HG02571 (cell line): Measurements from ENCODE around the gene PTPN14.
A peak's percentile ranks its signal among the peaks of the same experiment; 100 is the strongest.
"Not testable (repeated sequence)": the region's sequence is repeated elsewhere in the genome, so short reads cannot be mapped to it uniquely, and the experiment has no call there.

ENCODE experiments used
- ATAC-seq: cut with Tn5 transposase; IDR thresholded peaks from one replicate; pipeline ENCODE4 v1.9.1; 2021; ENCODE audit warnings: mild to moderate bottlenecking, moderate library complexity; ENCODE audit not compliant: unreplicated experiment

The PTPN14 gene

GRCh38 chr1:214513394-214513793 lies 38.0 kb downstream of the PTPN14 start:
- ATAC-seq, result no peak

- no peak for ATAC-seq
Measured at GRCh38 chr1:214511639-214511998, 39.8 kb downstream of the PTPN14 start.

- ATAC-seq, result no peak
Measured at GRCh38 chr1:214510914-214511638, 40.3 kb downstream of the PTPN14 start.

GRCh38 chr1:214510477-214510876 lies 40.9 kb downstream of the PTPN14 start:
- no peak for ATAC-seq

GRCh38 chr1:214509622-214510021 lies 41.8 kb downstream of the PTPN14 start:
- ATAC-seq, result not testable (repeated sequence)

- ATAC-seq, result peak; percentile 48
Measured at GRCh38 chr1:214506972-214507431, 44.4 kb downstream of the PTPN14 start.

GRCh38 chr1:214505134-214505533 lies 46.3 kb downstream of the PTPN14 start:
- ATAC-seq, result no peak

- ATAC-seq, result no peak
Measured at GRCh38 chr1:214504330-214504729, 47.1 kb downstream of the PTPN14 start.

- no peak for ATAC-seq
Measured at GRCh38 chr1:214503553-214503952, 47.8 kb downstream of the PTPN14 start.

- ATAC-seq, result no peak
Measured at GRCh38 chr1:214500340-214501055, 50.9 kb downstream of the PTPN14 start.

GRCh38 chr1:214499732-214500131 lies 51.7 kb downstream of the PTPN14 start:
- ATAC-seq, result no peak

GRCh38 chr1:214498021-214498420 lies 53.4 kb downstream of the PTPN14 start:
- ATAC-seq, result no peak

- no peak for ATAC-seq
Measured at GRCh38 chr1:214496126-214496525, 55.3 kb downstream of the PTPN14 start.

- no peak for ATAC-seq
Measured at GRCh38 chr1:214494706-214495105, 56.7 kb downstream of the PTPN14 start.

GRCh38 chr1:214494179-214494578 lies 57.2 kb downstream of the PTPN14 start:
- ATAC-seq, result not testable (repeated sequence)

GRCh38 chr1:214493126-214493796 lies 58.1 kb downstream of the PTPN14 start:
- no peak for ATAC-seq

- ATAC-seq, result no peak
Measured at GRCh38 chr1:214492401-214493075, 58.9 kb downstream of the PTPN14 start.

- no peak for ATAC-seq
Measured at GRCh38 chr1:214491468-214492146, 59.8 kb downstream of the PTPN14 start.

- ATAC-seq, result no peak
Measured at GRCh38 chr1:214485151-214485550, 66.3 kb downstream of the PTPN14 start.

GRCh38 chr1:214483180-214483579 lies 68.2 kb downstream of the PTPN14 start:
- not testable (repeated sequence) for ATAC-seq
